Peyer's patch (tissue), 4 donors: ENCODE data around the gene NCCRP1. TPM values are rescaled to one million over a fixed set of nuclear protein-coding genes. Genes with fewer than 3 reads are reported as not detected.

Experiments used
- DNase-seq, 3 donors: peaks; one replicate each; pipeline ENCODE4 v3.0.0-alpha.2; 2017 to 2019
- H3K27ac ChIP-seq, 4 donors: fragments of 200-600 bp; sonication (generic); one replicate each; pipeline ENCODE4 v1.5.1; 2016 to 2019
- H3K27me3 ChIP-seq, 2 donors: fragments of 200-600 bp; sonication (generic); one replicate each; pipeline ENCODE4 v1.5.1; 2019
- H3K36me3 ChIP-seq, 3 donors: fragments of 200-600 bp; sonication (generic); one replicate each; pipeline ENCODE4 v1.5.1; 2016 to 2019
- H3K4me1 ChIP-seq, 4 donors: fragments of 200-600 bp; sonication (generic); one replicate each; pipeline ENCODE4 v1.5.1; 2016 to 2019
- H3K4me3 ChIP-seq, 4 donors: fragments of 200-600 bp; sonication (generic); 1 replicate in 3 of 4; 2 replicates in 1 of 4; pipeline ENCODE4 v1.5.1; 2016 to 2019; ENCODE audit warnings: mild to moderate bottlenecking in 1 of 4
- H3K9me3 ChIP-seq, 4 donors: fragments of 200-600 bp; sonication (generic); one replicate each; pipeline ENCODE4 v1.5.1; 2016 to 2019; ENCODE audit warnings: mild to moderate bottlenecking in 1 of 4
- POLR2A ChIP-seq, 2 donors: fragments of 450-650 bp; IDR thresholded peaks; one replicate each; pipeline ENCODE4 v1.5.1; 2017; ENCODE audit warnings: antibody characterized with exemption in 2 of 2, mild to moderate bottlenecking in 2 of 2, moderate library complexity in 2 of 2
- total RNA-seq, 4 donors: library from RNA; depleted of rRNA; stranded (reverse); fragments of >200 nt; gene quantifications; one replicate each; pipeline ENCODE4 v1.1.0, GENCODE V29; 2016
- TF ChIP-seq, protein P1 (sequence below), 6 experiments: fragments of 450-650 bp in 4 of 6; fragments of 200-600 bp in 2 of 6; sonication (generic) in 1 of 6; IDR thresholded peaks; one replicate each; pipeline ENCODE4 v1.5.1; 2017 to 2019; ENCODE audit warnings: antibody characterized with exemption in 6 of 6, mild to moderate bottlenecking in 3 of 6, moderate library complexity in 1 of 6

Gene NCCRP1
- total RNA-seq, 4 donors from 2014 or later: 1.1 TPM; not detected in 3

DNA sequence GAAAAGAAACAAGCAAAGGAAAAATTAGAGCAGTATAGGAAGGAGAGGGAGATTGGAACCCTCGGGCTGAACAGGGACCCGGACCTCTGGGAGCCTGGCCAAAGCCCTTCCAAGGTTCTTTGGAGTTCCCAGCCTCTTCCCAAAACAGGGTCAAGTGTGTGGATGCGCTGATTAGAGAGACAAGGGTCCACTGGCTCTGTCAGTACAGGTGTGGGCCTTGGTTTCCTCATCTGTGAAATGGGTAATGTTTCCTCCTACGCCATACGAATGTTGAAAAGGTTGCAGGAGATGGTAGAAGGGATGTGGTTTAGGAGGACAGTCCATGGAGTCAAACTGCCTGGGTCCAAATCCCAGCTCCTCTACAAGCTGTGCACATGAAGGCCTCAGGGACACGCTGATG is 9.4 kb downstream of the NCCRP1 start:
- DNase-seq: no peak
- Histone ChIP-seq H3K9me3 (no peaks in the 10 kb centered on the region), H3K36me3 (no peaks in the 10 kb centered on the region), H3K27me3 (peaks cover 0 to 17% of the 10 kb centered on the region in 2 donors), H3K4me3 (no peak overlapping the region), H3K27ac (no peak overlapping the region), H3K4me1 (no peaks in the 10 kb centered on the region)
- TF ChIP-seq POLR2A (IDR thresholded peaks at IDR 0.05): no peak
- TF ChIP-seq, protein P1, sequence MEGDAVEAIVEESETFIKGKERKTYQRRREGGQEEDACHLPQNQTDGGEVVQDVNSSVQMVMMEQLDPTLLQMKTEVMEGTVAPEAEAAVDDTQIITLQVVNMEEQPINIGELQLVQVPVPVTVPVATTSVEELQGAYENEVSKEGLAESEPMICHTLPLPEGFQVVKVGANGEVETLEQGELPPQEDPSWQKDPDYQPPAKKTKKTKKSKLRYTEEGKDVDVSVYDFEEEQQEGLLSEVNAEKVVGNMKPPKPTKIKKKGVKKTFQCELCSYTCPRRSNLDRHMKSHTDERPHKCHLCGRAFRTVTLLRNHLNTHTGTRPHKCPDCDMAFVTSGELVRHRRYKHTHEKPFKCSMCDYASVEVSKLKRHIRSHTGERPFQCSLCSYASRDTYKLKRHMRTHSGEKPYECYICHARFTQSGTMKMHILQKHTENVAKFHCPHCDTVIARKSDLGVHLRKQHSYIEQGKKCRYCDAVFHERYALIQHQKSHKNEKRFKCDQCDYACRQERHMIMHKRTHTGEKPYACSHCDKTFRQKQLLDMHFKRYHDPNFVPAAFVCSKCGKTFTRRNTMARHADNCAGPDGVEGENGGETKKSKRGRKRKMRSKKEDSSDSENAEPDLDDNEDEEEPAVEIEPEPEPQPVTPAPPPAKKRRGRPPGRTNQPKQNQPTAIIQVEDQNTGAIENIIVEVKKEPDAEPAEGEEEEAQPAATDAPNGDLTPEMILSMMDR (IDR thresholded peaks at IDR 0.05): no peak

- no peaks in the 10 kb centered on the region for H3K9me3 ChIP-seq
- no peak overlapping the region for H3K4me3 ChIP-seq
- no peaks in the 10 kb centered on the region for H3K36me3 ChIP-seq
- peaks cover 0 to 16% of the 10 kb centered on the region in 2 donors for H3K27me3 ChIP-seq
- DNase-seq: no peak
- no peaks in the 10 kb centered on the region for H3K4me1 ChIP-seq
- H3K27ac ChIP-seq: no peak overlapping the region
- no peak for TF ChIP-seq POLR2A (IDR thresholded peaks at IDR 0.05)
- TF ChIP-seq, protein P1 (IDR thresholded peaks at IDR 0.05): no peak
These were observed 10.6 kb downstream of the NCCRP1 start for GRCh38 chr19:39207293-39207836.

GRCh38 chr19:39208175-39208795 is 11.5 kb downstream of the NCCRP1 start:
- no peak overlapping the region for H3K27ac ChIP-seq
- DNase-seq: no peak
- TF ChIP-seq, protein P1 (IDR thresholded peaks at IDR 0.05): no peak
- TF ChIP-seq POLR2A (IDR thresholded peaks at IDR 0.05): no peak
- no peaks in the 10 kb centered on the region for H3K4me1 ChIP-seq
- no peaks in the 10 kb centered on the region for H3K9me3 ChIP-seq
- no peaks in the 10 kb centered on the region for H3K36me3 ChIP-seq
- peaks cover 0 to 9% of the 10 kb centered on the region in 2 donors for H3K27me3 ChIP-seq
- no peak overlapping the region for H3K4me3 ChIP-seq

DNA sequence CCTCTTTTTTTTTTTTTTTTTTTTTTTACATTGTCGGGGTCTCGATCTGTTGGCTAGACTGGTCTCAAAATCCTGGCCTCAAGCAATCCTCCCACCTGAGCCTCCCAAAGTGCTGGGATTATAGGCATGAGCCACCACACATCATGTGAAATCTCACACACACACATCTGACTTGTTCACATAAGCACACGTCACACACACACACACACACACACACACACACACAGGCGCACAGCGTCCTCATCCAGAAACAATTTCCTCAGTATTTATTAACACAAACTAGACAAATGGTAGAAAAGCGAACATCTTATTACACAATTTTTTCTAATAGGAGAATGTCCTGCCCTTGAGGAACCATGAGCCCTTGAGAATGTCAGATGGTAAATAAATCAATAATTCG is 12.4 kb downstream of the NCCRP1 start:
- TF ChIP-seq POLR2A (IDR thresholded peaks at IDR 0.05): no peak
- TF ChIP-seq, protein P1 (IDR thresholded peaks at IDR 0.05): no peak
- Histone ChIP-seq H3K9me3 (no peaks in the 10 kb centered on the region), H3K27ac (no peak overlapping the region), H3K27me3 (peaks cover 0 to under 1% of the 10 kb centered on the region in 2 donors), H3K36me3 (no peaks in the 10 kb centered on the region), H3K4me1 (no peaks in the 10 kb centered on the region), H3K4me3 (no peak overlapping the region)
- no peak for DNase-seq

DNA sequence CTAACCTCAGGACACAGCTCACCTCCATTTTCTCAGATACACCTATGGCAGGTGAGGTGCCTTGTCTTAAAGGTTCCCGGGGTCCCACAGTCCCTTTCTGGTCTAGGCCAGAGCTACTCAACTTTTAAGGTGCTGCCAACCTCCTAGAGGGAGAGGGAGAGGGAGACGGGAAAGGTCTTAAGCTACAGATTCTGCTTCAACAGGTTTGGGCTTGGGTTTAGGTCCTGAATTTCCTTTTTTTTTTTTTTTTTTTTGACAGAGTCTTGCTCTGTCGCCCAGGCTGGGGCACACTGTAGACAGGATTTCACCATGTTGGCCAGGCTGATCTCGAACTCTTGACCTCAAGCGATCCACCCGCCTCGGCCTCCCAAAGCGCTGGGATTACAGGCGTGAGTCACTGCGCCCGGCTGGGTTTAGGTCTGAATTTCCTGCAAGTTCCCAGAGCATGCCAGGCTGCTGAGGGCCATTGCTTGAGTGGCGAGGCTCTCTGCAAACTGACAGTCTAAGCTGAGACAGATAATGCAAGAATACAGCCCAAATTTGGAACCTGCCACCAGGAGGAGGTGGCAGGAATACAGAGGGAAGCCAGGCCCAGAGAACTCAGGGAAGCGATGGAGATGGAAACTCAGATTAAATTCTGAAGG is 15.1 kb downstream of the NCCRP1 start:
- Histone ChIP-seq H3K9me3 (no peaks in the 10 kb centered on the region), H3K4me1 (no peaks in the 10 kb centered on the region), H3K27ac (no peak overlapping the region), H3K36me3 (no peaks in the 10 kb centered on the region), H3K4me3 (no peak overlapping the region), H3K27me3 (no peaks in the 10 kb centered on the region)
- DNase-seq: no peak
- TF ChIP-seq, protein P1 (IDR thresholded peaks at IDR 0.05): no peak
- TF ChIP-seq POLR2A (IDR thresholded peaks at IDR 0.05): no peak
